ENCODE measurements around the gene LRRC72. TPM values are rescaled to one million over a fixed set of nuclear protein-coding genes. Genes with fewer than 3 reads are reported as not detected.

LRRC72 gene
- total and polyA plus RNA-seq, 9 of the 15 experiments (the other 6 are each of a cell fraction or from before 2014, with no cell fraction given): 0.10 TPM; not detected in 8

- WGBS (ENCODE audit: insufficient coverage, low coverage, missing lambda C conversion rate): 86% methylated on average over 19 of the region's 19 CpGs
- Histone ChIP-seq H3K9me1 (ENCODE audit: control insufficient read depth, insufficient read depth, low read length) (no peaks in the 10 kb centered on the region), H3K4me2 (ENCODE audit: insufficient read depth, low read length) (no peak overlapping the region), H2AFZ (ENCODE audit: low read depth, low read length) (no peak overlapping the region), H3K36me3 (ENCODE audit: control insufficient read depth, insufficient read depth, low read length) (no peaks in the 10 kb centered on the region), H4K20me1 (replicated peaks; ENCODE audit: control insufficient read depth, insufficient read depth, low read length) (no peaks in the 10 kb centered on the region), H3K27me3 (ENCODE audit: control insufficient read depth in 2 of 2, insufficient read depth in 2 of 2, low read length in 2 of 2) (no peaks in the 10 kb centered on the region), H3K9ac (ENCODE audit: insufficient read depth in 1 of 2, low read depth in 2 of 2, low read length in 2 of 2) (no peak overlapping the region), H3K27ac (ENCODE audit: extremely low read depth, low read depth, low read length) (no peak overlapping the region), H3K4me3 (no peak overlapping the region), H3K79me2 (ENCODE audit: control insufficient read depth, insufficient read depth, low read length) (no peaks in the 10 kb centered on the region), H3K4me1 (replicated peaks in 1 of 2; ENCODE audit: control insufficient read depth in 2 of 2, insufficient read depth in 2 of 2, low read length in 2 of 2) (peaks cover 3 to 10% of the 10 kb centered on the region in 2 experiments; a peak in 2 of 5 replicates), H3K9me3 (replicated peaks; ENCODE audit: control insufficient read depth, insufficient read depth, low read depth, low read length) (no peaks in the 10 kb centered on the region)
- CTCF ChIA-PET (ENCODE audit: low intra/inter-chr PET ratio): no interaction called here
- no TSS peak for BruUV-seq (replicated peaks)
- intact Hi-C loops (cut with micrococcal nuclease): no loop called here
- DNase-seq (ENCODE audit: extremely low read depth in 1 of 4, low spot score in 3 of 4) (no peak), ATAC-seq (no peak), FAIRE-seq (no peak)
- POLR2A ChIA-PET: no interaction called here
- in situ Hi-C loops (cut with MboI): no loop called here
- no peak for TF ChIP-seq SMAD3 (CRISPR knock-in tag; conservative IDR thresholded peaks at IDR 0.05)
- TF ChIP-seq ZNF699 (CRISPR knock-in tag; IDR thresholded peaks at IDR 0.05; ENCODE audit: insufficient replicate concordance): no peak
- TF ChIP-seq MXD1 (CRISPR knock-in tag; IDR thresholded peaks at IDR 0.05; ENCODE audit: borderline replicate concordance, poor library complexity, severe bottlenecking): no peak
- TF ChIP-seq VEZF1 (CRISPR knock-in tag; IDR thresholded peaks at IDR 0.05): no peak
Observed at GRCh38 chr7:16502303-16502702, 24.3 kb upstream of the LRRC72 start.
